Psoas muscle (tissue), 8 donors: ENCODE data around the gene C17orf58. TPM values are rescaled to one million over a fixed set of nuclear protein-coding genes. Genes with fewer than 3 reads are reported as not detected.

Source experiments
- ATAC-seq, 4 donors: fragments of 200-7000 bp; cut with Tn5 transposase; one replicate each; pipeline ENCODE4 v1.9.1; 2020; ENCODE audit warnings: moderate library complexity in 3 of 4, mild to moderate bottlenecking in 2 of 4
- DNase-seq, 2 donors: peaks; one replicate each; pipeline ENCODE4 v3.0.0-alpha.2; 2020
- H3K27ac ChIP-seq: fragments of 200-600 bp; one replicate; pipeline ENCODE4 v1.8.0; 2022
- H3K27me3 ChIP-seq, 3 donors: fragments of 200-600 bp in 1 of 3; one replicate each; pipeline versions ENCODE4 v1.6.1 to v1.8.0; 2013 to 2022; ENCODE audit warnings: low read length in 2 of 3, mild to moderate bottlenecking in 2 of 3, moderate library complexity in 1 of 3; ENCODE audit not compliant: insufficient read depth in 3 of 3
- H3K36me3 ChIP-seq, 2 donors: fragments of 200-600 bp in 1 of 2; one replicate each; pipeline versions ENCODE4 v1.6.1 to v1.8.0; 2013 to 2022; ENCODE audit warnings: low read depth in 1 of 2, mild to moderate bottlenecking in 1 of 2, moderate library complexity in 1 of 2; ENCODE audit not compliant: insufficient read depth in 1 of 2
- H3K4me1 ChIP-seq: fragments of 200-600 bp; one replicate; pipeline ENCODE4 v1.8.0; 2022
- H3K4me3 ChIP-seq: fragments of 200-600 bp; one replicate; pipeline ENCODE4 v1.8.0; 2022; ENCODE audit warnings: mild to moderate bottlenecking
- H3K9me3 ChIP-seq: fragments of 200-600 bp; one replicate; pipeline ENCODE4 v1.8.0; 2022
- CTCF ChIP-seq: fragments of 200-600 bp; IDR thresholded peaks from one replicate; pipeline ENCODE4 v1.8.0; 2022; ENCODE audit warnings: antibody characterized with exemption
- WGBS, 3 donors: extraction: QIAGEN DNeasy Blood & Tissue Kit; methylation state at CpG; one replicate each; pipeline versions ENCODE4 v1.1.6 to v1.1.7; 2013; 5-methylcytosine and 5-hydroxymethylcytosine counted together
- intact Hi-C, 2 donors: fragments of 100-400 bp; cut with DNase I; formaldehyde crosslinking; loops; one replicate each; pipeline versions ENCODE4 v1.11.0 to v1.14.2; 2022
- polyA plus RNA-seq, 3 donors: library from polyadenylated mRNA; stranded (reverse); fragments of 200-250 nt; gene quantifications; one replicate each; pipeline ENCODE4 v1.2.3, GENCODE V29; 2013
- total RNA-seq, 4 donors: library from RNA; stranded (reverse); fragmentation: NEBNext Ultra II Directional in 2 of 4; extraction: Animal tissue kit (Norgen Biotek cat#: 25700) in 2 of 4; gene quantifications; one replicate each; pipeline versions ENCODE4 v1.2.1 to v1.2.4, GENCODE V29; 2021 to 2023
- donor health status: healthy with polysubstance abuse.
- donor health status: DM: no; HTN: no; CAD: no; lungs with moderate emphysema.
- donor health status: Bipolar disorder and iron deficiency.
- donor health status: healthy.
- donor health status: DM: yes; HTN: yes; CAD: no.
- donor health status: DM: no; HTN: no; CAD: no.
- donor health status: DM: no; HTN: no; CAD: no.
- donor health status: DM: yes; HTN: yes; CAD: no.

C17orf58 gene
- total and polyA plus RNA-seq, 7 donors: 3.1 to 15.0 (median 5.3) TPM

DNA sequence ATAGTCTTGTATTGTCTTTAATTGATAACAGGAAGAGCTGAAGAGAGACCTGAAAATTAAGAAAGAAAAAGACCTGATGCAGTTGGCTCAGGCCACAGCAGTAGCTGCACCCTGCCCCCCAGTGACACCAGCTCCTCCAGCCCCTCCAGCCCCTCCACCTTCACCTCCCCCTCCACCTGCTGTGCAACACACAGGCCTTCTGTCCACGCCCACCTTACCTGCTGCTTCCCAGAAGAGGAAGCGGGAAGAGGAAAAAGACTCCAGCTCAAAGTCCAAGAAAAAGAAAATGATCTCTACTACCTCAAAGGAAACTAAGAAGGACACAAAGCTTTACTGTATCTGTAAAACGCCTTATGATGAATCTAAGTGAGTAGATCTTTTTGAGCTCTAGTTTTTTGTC, 36.8 kb downstream of the C17orf58 start:
- no peak for DNase-seq
- WGBS, 3 donors: 89 to 98% (median 93%) methylated on average over 3 of the region's 3 CpGs
- H3K9me3 ChIP-seq: no peaks in the 10 kb centered on the region
- H3K4me3 ChIP-seq: no peak overlapping the region
- no peaks in the 10 kb centered on the region for H3K4me1 ChIP-seq
- H3K27me3 ChIP-seq: no peaks in the 10 kb centered on the region
- H3K27ac ChIP-seq: no peak overlapping the region
- no peak for TF ChIP-seq CTCF
- ATAC-seq: no peak
- H3K36me3 ChIP-seq: peaks cover 0 to 72% of the 10 kb centered on the region in 2 donors
- intact Hi-C loops: no loop called here

- Histone ChIP-seq H3K4me3 (no peak overlapping the region), H3K36me3 (peaks cover 13 to 94% of the 10 kb centered on the region in 2 donors), H3K27me3 (no peaks in the 10 kb centered on the region), H3K27ac (no peak overlapping the region), H3K4me1 (no peaks in the 10 kb centered on the region), H3K9me3 (no peaks in the 10 kb centered on the region)
- no peak for TF ChIP-seq CTCF
- DNase-seq: no peak
- WGBS, 3 donors: 93 to 98% (median 96%) methylated on average over 2 of the region's 2 CpGs
- no peak for ATAC-seq
- intact Hi-C loops: no loop called here
Observed at GRCh38 chr17:67950945-67951344, 45.3 kb downstream of the C17orf58 start.

DNA sequence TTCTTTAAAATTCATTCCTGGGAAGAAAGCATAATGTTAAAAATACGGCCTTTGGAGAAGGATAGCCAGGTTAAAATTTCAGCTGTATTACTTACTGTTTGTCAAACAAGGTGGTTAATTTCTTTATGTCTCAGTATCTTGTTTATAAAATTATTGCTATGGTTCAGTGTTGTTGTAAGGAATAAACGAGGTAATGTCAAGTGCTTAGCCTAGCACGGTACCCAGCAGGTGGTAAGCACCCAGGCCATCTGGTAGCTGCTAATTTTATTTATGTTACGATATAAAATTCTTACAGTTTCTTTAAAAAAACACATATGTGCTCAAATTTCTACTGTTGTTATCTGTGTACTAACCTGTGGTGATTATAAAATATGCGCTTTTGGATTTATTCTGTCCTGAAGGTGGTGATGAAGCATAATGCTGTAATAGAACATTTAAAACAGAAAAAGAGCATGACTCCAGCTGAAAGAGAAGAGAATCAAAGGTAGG, 48.9 kb downstream of the C17orf58 start:
- intact Hi-C loops: loop anchor here in 1 of 2 donors (10.0 kb wide), 1 partner anchor 203 kb away; no protein-coding TSS in a partner anchor
- peaks cover 20 to 100% of the 10 kb centered on the region in 2 donors for H3K36me3 ChIP-seq
- WGBS, 3 donors: 93 to 95% (median 94%) methylated on average over 5 of the region's 5 CpGs

GRCh38 chr17:67946513-67946912, 49.8 kb downstream of the C17orf58 start:
- Histone ChIP-seq H3K27me3 (no peaks in the 10 kb centered on the region), H3K9me3 (no peaks in the 10 kb centered on the region), H3K36me3 (peaks cover 22 to 100% of the 10 kb centered on the region in 2 donors), H3K27ac (no peak overlapping the region), H3K4me3 (no peak overlapping the region), H3K4me1 (no peaks in the 10 kb centered on the region)
- TF ChIP-seq CTCF: no peak
- intact Hi-C loops: loop anchor here in 1 of 2 donors (10.0 kb wide), 1 partner anchor 202 kb away; no protein-coding TSS in a partner anchor
- ATAC-seq: no peak
- no peak for DNase-seq

More for the DNA sequence above, 48.9 kb downstream of the C17orf58 start:
- DNase-seq (no peak), ATAC-seq (no peak)
- Histone ChIP-seq H3K4me1 (no peaks in the 10 kb centered on the region), H3K9me3 (no peaks in the 10 kb centered on the region), H3K4me3 (no peak overlapping the region), H3K27ac (no peak overlapping the region), H3K27me3 (no peaks in the 10 kb centered on the region)
- TF ChIP-seq CTCF: no peak

DNA sequence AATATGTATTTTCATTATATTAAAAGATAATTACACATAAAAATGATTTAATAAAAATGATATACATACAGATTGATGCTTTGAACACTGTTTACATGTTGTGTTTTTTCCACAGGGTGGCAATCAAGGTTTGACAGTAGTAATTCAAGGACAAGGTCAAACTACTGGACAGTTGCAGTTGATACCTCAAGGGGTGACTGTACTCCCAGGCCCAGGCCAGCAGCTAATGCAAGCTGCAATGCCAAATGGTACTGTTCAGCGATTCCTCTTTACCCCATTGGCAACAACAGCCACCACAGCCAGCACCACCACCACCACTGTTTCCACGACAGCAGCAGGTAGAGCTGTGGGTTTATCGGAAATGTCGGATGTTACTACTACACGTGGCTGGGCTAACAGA, 52.2 kb downstream of the C17orf58 start:
- H3K36me3 ChIP-seq: peaks cover 22 to 100% of the 10 kb centered on the region in 2 donors

More for the DNA sequence above, 52.2 kb downstream of the C17orf58 start:
- no peak for TF ChIP-seq CTCF
- Histone ChIP-seq H3K4me1 (no peaks in the 10 kb centered on the region), H3K4me3 (no peak overlapping the region), H3K27ac (no peak overlapping the region), H3K27me3 (no peaks in the 10 kb centered on the region), H3K9me3 (no peaks in the 10 kb centered on the region)
- no peak for ATAC-seq
- 86 to 95% (median 93%) methylated on average over 5 of the region's 5 CpGs for WGBS, 3 donors
- DNase-seq: no peak
- intact Hi-C loops: loop anchor here in 1 of 2 donors (10.0 kb wide), 1 partner anchor 199 kb away; no protein-coding TSS in a partner anchor
